ENCODE measurements around the gene SHOC2. TPM values are rescaled to one million over a fixed set of nuclear protein-coding genes. Genes with fewer than 3 reads are reported as not detected.

Gene SHOC2
- polyA plus RNA-seq, 1 donor (not counting 4 experiments of a cell fraction or from before 2014, with no cell fraction given): 27.7 TPM

GRCh38 chr10:110976577-110976976 lies 57.2 kb downstream of the SHOC2 start:
- no peak overlapping the region for H2AFZ ChIP-seq (ENCODE audit: control insufficient read depth, low read length)
- no peak overlapping the region for H3K4me2 ChIP-seq (ENCODE audit: control insufficient read depth, extremely low read depth, insufficient read depth, low read depth, low read length)
- H3K36me3 ChIP-seq (ENCODE audit: control insufficient read depth in 2 of 2, extremely low read depth in 1 of 2, insufficient read depth in 2 of 2, low read length in 2 of 2): no peaks in the 10 kb centered on the region
- H3K79me2 ChIP-seq (ENCODE audit: control insufficient read depth, insufficient read depth, low read length): peaks cover 69% of the 10 kb centered on the region
- no peaks in the 10 kb centered on the region for H3K9me1 ChIP-seq (ENCODE audit: control insufficient read depth, extremely low read depth, insufficient read depth, low read length)
- H3K4me1 ChIP-seq (ENCODE audit: control insufficient read depth, extremely low read depth, insufficient read depth, low read length): peaks cover 3% of the 10 kb centered on the region
- TF ChIP-seq CTCF (optimal IDR thresholded peaks at IDR 0.05 in 1 of 3, IDR thresholded peaks at IDR 0.05 in 1 of 3, conservative IDR thresholded peaks at IDR 0.05 in 1 of 3; ENCODE audit: extremely low read depth in 1 of 3, insufficient read depth in 2 of 3, low read length in 3 of 3) (no peak), EZH2 (IDR thresholded peaks at IDR 0.05; ENCODE audit: low read length) (no peak)
- H3K9me3 ChIP-seq (ENCODE audit: control insufficient read depth, low read depth, low read length): no peaks in the 10 kb centered on the region
- dilution Hi-C loops (cut with MboI; ENCODE audit: extremely low pct_ligation_motif_present, low sequenced_read_pairs): no loop called here
- DNase-seq (ENCODE audit: low read depth, low spot score) (no peak), FAIRE-seq (no peak)
- no peak overlapping the region for H3K9ac ChIP-seq (ENCODE audit: control insufficient read depth, extremely low read depth, insufficient read depth, low read length)
- H3K4me3 ChIP-seq (ENCODE audit: control insufficient read depth in 2 of 3, extremely low read depth in 1 of 3, insufficient read depth in 2 of 3, low read depth in 1 of 3, low read length in 3 of 3): no peak overlapping the region
- no peaks in the 10 kb centered on the region for H3K27me3 ChIP-seq (ENCODE audit: control insufficient read depth, extremely low read depth, insufficient read depth, low read length)
- H4K20me1 ChIP-seq (ENCODE audit: control insufficient read depth, extremely low read depth, insufficient read depth, low read length): peaks cover 3% of the 10 kb centered on the region
- no peak overlapping the region for H3K27ac ChIP-seq (ENCODE audit: control insufficient read depth, insufficient read depth, low read length)

- Histone ChIP-seq H3K79me2 (ENCODE audit: control insufficient read depth, insufficient read depth, low read length) (peaks cover 63% of the 10 kb centered on the region), H4K20me1 (ENCODE audit: control insufficient read depth, extremely low read depth, insufficient read depth, low read length) (peaks cover 3% of the 10 kb centered on the region), H3K9ac (ENCODE audit: control insufficient read depth, extremely low read depth, insufficient read depth, low read length) (no peak overlapping the region), H3K9me1 (ENCODE audit: control insufficient read depth, extremely low read depth, insufficient read depth, low read length) (no peaks in the 10 kb centered on the region), H2AFZ (ENCODE audit: control insufficient read depth, low read length) (no peak overlapping the region), H3K9me3 (ENCODE audit: control insufficient read depth, low read depth, low read length) (no peaks in the 10 kb centered on the region), H3K27ac (ENCODE audit: control insufficient read depth, insufficient read depth, low read length) (no peak overlapping the region), H3K4me2 (ENCODE audit: control insufficient read depth, extremely low read depth, insufficient read depth, low read depth, low read length) (no peak overlapping the region), H3K4me3 (ENCODE audit: control insufficient read depth in 2 of 3, extremely low read depth in 1 of 3, insufficient read depth in 2 of 3, low read depth in 1 of 3, low read length in 3 of 3) (no peak overlapping the region), H3K36me3 (ENCODE audit: control insufficient read depth in 2 of 2, extremely low read depth in 1 of 2, insufficient read depth in 2 of 2, low read length in 2 of 2) (no peaks in the 10 kb centered on the region), H3K27me3 (ENCODE audit: control insufficient read depth, extremely low read depth, insufficient read depth, low read length) (no peaks in the 10 kb centered on the region), H3K4me1 (ENCODE audit: control insufficient read depth, extremely low read depth, insufficient read depth, low read length) (peaks cover 3% of the 10 kb centered on the region)
- TF ChIP-seq EZH2 (IDR thresholded peaks at IDR 0.05; ENCODE audit: low read length): no peak
- dilution Hi-C loops (cut with MboI; ENCODE audit: extremely low pct_ligation_motif_present, low sequenced_read_pairs): no loop called here
- FAIRE-seq (no peak), DNase-seq (ENCODE audit: low read depth, low spot score) (no peak)
Measured at GRCh38 chr10:110977662-110978061, 58.3 kb downstream of the SHOC2 start.

- Histone ChIP-seq H3K4me1 (ENCODE audit: control insufficient read depth, extremely low read depth, insufficient read depth, low read length) (no peaks in the 10 kb centered on the region), H3K9me3 (ENCODE audit: control insufficient read depth, low read depth, low read length) (no peaks in the 10 kb centered on the region), H3K4me2 (ENCODE audit: control insufficient read depth, extremely low read depth, insufficient read depth, low read depth, low read length) (no peak overlapping the region), H3K9ac (ENCODE audit: control insufficient read depth, extremely low read depth, insufficient read depth, low read length) (no peak overlapping the region), H3K4me3 (ENCODE audit: control insufficient read depth in 2 of 3, extremely low read depth in 1 of 3, insufficient read depth in 2 of 3, low read depth in 1 of 3, low read length in 3 of 3) (no peak overlapping the region), H2AFZ (ENCODE audit: control insufficient read depth, low read length) (no peak overlapping the region), H3K9me1 (ENCODE audit: control insufficient read depth, extremely low read depth, insufficient read depth, low read length) (no peaks in the 10 kb centered on the region), H3K27ac (ENCODE audit: control insufficient read depth, insufficient read depth, low read length) (no peak overlapping the region), H4K20me1 (ENCODE audit: control insufficient read depth, extremely low read depth, insufficient read depth, low read length) (peaks cover 3% of the 10 kb centered on the region), H3K79me2 (ENCODE audit: control insufficient read depth, insufficient read depth, low read length) (peaks cover 60% of the 10 kb centered on the region), H3K36me3 (ENCODE audit: control insufficient read depth in 2 of 2, extremely low read depth in 1 of 2, insufficient read depth in 2 of 2, low read length in 2 of 2) (no peaks in the 10 kb centered on the region), H3K27me3 (ENCODE audit: control insufficient read depth, extremely low read depth, insufficient read depth, low read length) (no peaks in the 10 kb centered on the region)
- dilution Hi-C loops (cut with MboI; ENCODE audit: extremely low pct_ligation_motif_present, low sequenced_read_pairs): no loop called here
- no peak for TF ChIP-seq EZH2 (IDR thresholded peaks at IDR 0.05; ENCODE audit: low read length)
- TF ChIP-seq CTCF (optimal IDR thresholded peaks at IDR 0.05 in 1 of 3, IDR thresholded peaks at IDR 0.05 in 1 of 3, conservative IDR thresholded peaks at IDR 0.05 in 1 of 3; ENCODE audit: extremely low read depth in 1 of 3, insufficient read depth in 2 of 3, low read length in 3 of 3): no peak
- FAIRE-seq (no peak), DNase-seq (ENCODE audit: low read depth, low spot score) (no peak)
Measured at GRCh38 chr10:110978204-110978603, 58.8 kb downstream of the SHOC2 start.
